Tibial nerve (tissue), 4 donors: ENCODE results near the gene NACC1.

ENCODE experiments used
- CTCF ChIP-seq, 5 experiments: fragments of 200-600 bp in 3 of 5; fragments of 450-650 bp in 2 of 5; sonication (generic) in 3 of 5; IDR thresholded peaks; one replicate each; pipeline ENCODE4 v1.5.1; 2016 to 2019; ENCODE audit warnings: antibody characterized with exemption in 5 of 5, mild to moderate bottlenecking in 3 of 5, moderate library complexity in 2 of 5
- EP300 ChIP-seq, 2 donors: sonication (generic); formaldehyde crosslinking; IDR thresholded peaks; one replicate each; pipeline ENCODE4 v1.6.1; 2017; ENCODE audit warnings: antibody characterized with exemption in 2 of 2, mild to moderate bottlenecking in 1 of 2

- TF ChIP-seq CTCF (IDR thresholded peaks at IDR 0.05) (no peak), EP300 (IDR thresholded peaks at IDR 0.05) (no peak)
Measured at GRCh38 chr19:13149628-13150186, 31.6 kb downstream of the NACC1 start.
